Measurements from ENCODE around the gene FBN1.

Gene FBN1

DNA sequence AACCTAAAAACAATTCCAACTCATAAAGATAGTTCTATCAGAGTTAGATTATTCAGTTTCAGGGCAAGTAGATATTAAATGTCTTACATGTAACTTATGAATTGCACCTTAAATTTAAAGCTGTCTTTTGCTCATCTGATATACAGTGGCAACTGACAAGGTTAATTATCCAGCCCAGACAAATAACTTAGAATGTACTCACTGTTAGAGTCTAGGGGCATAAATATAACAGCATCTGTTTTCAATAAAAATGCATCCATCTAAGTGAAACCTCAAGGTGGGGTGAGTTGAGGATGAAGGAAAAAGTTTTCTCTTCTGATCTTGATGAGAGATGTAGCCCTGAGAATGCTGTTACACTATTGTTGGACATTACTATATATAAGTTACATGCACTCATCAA is 112.6 kb downstream of the FBN1 start:
- no peak for DNase-seq (ENCODE audit: low spot score)
- CTCF ChIA-PET, result no interaction called here
- no peak overlapping the region for H3K27ac ChIP-seq

DNA sequence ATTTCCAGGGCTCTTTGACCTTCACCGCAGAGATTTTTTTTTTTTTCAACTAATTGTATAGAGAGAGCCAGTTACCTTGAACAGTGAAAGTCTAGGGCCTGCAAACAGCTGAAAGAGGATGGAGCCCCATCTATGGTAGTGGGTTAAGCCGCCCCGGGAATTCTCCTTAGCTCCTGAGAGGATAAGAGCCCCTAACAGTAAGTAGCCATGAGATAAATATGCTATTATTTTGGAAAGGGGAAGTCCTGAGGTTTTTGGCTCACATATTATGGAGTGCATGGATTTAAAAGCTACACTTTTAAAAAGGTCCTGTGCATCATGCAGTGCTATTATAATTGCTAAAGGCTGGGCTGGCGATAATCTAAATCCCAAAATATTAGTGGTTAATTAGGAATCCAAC is 115.0 kb downstream of the FBN1 start:
- ChIA-PET CTCF (interaction anchor here (0.7 kb wide), 1 partner anchor 284 kb away, joined by 5 read pairs; no protein-coding TSS in a partner anchor), POLR2A (ENCODE audit: low non-redundant PET) (no interaction called here)
- no peak overlapping the region for H3K27ac ChIP-seq
- no peak for DNase-seq (ENCODE audit: low spot score)
- TF ChIP-seq, protein P1, sequence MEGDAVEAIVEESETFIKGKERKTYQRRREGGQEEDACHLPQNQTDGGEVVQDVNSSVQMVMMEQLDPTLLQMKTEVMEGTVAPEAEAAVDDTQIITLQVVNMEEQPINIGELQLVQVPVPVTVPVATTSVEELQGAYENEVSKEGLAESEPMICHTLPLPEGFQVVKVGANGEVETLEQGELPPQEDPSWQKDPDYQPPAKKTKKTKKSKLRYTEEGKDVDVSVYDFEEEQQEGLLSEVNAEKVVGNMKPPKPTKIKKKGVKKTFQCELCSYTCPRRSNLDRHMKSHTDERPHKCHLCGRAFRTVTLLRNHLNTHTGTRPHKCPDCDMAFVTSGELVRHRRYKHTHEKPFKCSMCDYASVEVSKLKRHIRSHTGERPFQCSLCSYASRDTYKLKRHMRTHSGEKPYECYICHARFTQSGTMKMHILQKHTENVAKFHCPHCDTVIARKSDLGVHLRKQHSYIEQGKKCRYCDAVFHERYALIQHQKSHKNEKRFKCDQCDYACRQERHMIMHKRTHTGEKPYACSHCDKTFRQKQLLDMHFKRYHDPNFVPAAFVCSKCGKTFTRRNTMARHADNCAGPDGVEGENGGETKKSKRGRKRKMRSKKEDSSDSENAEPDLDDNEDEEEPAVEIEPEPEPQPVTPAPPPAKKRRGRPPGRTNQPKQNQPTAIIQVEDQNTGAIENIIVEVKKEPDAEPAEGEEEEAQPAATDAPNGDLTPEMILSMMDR (conservative IDR thresholded peaks at IDR 0.05; ENCODE audit: low read depth), result no peak

More for the DNA sequence above, 112.6 kb downstream of the FBN1 start:
- POLR2A ChIA-PET (ENCODE audit: low non-redundant PET), result no interaction called here
- TF ChIP-seq, protein P1 (conservative IDR thresholded peaks at IDR 0.05; ENCODE audit: low read depth), result no peak

DNA sequence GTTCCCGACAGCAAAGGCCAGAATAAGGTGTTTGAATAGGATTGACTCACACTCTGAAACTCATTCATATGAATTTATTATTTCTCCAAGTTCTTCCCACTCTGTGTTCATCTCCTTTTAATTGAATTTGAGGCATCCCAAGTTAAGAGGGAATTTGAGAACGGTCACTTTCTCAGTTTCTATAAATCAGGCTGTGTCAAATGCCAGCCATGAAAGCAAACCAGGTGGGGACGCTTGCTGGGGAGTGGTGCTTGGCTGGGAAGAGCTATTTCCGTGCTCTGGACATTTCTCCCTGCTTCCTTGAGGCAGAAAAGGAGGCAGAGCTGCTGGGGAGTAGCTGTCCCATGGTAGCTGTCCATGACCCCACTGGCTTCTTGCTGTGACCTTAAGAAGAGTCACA is 116.6 kb downstream of the FBN1 start:
- ChIA-PET POLR2A (ENCODE audit: low non-redundant PET) (no interaction called here), CTCF (interaction anchor here (0.6 kb wide), 1 partner anchor 36 kb away, joined by 4 read pairs; no protein-coding TSS in a partner anchor)
- no peak for DNase-seq (ENCODE audit: low spot score)
- no peak overlapping the region for H3K27ac ChIP-seq
- TF ChIP-seq, protein P1 (conservative IDR thresholded peaks at IDR 0.05; ENCODE audit: low read depth), result no peak

DNA sequence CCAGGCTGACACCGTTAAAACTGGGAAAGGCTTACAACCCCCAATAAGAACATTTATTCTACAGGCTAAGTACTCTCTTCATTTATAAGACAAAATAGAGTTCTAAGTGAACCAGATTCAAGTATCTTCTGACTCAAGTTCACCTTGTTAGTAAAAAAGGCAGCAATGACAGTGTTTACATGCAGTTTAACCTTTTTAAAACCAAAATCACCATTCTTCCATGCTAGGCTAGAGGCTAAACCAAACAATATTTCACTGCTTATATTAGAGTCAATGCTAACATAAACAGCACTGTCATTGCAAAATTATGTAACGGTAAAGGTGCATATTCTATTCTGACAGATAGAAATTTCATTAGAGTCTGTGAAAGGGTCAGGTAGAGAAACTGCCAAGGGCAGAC is 118.0 kb downstream of the FBN1 start:
- TF ChIP-seq, protein P1 (conservative IDR thresholded peaks at IDR 0.05; ENCODE audit: low read depth), result no peak
- ChIA-PET POLR2A (ENCODE audit: low non-redundant PET) (no interaction called here), CTCF (interaction anchor here (0.7 kb wide), 1 partner anchor 43 kb away, joined by 3 read pairs; no protein-coding TSS in a partner anchor)
- no peak for DNase-seq (ENCODE audit: low spot score)
- H3K27ac ChIP-seq, result no peak overlapping the region

DNA sequence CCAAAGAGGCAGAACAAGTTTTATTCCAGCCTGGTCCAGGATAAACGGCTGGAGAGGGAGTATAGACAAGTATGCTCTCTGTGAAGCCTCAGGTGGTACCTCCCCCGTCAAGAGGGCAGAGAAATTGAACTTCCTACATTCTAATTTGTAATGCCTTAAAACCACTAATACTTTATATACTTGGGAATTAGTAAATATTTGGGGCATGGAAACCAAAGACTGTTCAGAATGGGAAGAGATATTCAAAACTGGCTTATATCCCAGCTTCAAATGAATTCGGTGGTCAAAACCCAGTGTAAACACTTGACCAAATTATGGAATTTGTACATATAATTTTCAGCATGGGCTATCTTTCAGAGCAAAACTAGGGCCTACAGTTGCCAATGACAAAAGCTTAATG is 122.6 kb downstream of the FBN1 start:
- H3K27ac ChIP-seq, result no peak overlapping the region
- no peak for DNase-seq (ENCODE audit: low spot score)
- CTCF ChIA-PET, result no interaction called here
- POLR2A ChIA-PET (ENCODE audit: low non-redundant PET), result no interaction called here
- TF ChIP-seq, protein P1 (conservative IDR thresholded peaks at IDR 0.05; ENCODE audit: low read depth), result no peak

DNA sequence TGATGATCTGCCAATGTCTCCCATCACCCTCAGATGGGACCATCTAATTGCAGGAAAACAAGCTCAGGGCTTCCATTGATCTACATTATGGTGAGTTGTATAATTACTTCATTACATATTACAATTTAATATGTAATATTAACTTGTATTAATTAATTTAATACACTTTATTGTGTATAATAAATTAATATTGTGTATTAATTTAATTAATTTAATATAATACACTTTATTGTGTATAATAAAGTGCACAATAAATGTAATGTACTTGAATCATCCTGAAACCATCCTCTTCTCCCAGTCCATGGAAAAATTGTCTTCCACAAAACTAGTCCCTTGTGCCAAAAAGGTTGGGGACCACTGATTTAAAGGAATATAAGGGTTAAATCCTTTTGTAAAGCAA is 123.4 kb downstream of the FBN1 start:
- ChIA-PET CTCF (interaction anchor here (0.6 kb wide), 1 partner anchor 14 kb away, joined by 3 read pairs; no protein-coding TSS in a partner anchor), POLR2A (ENCODE audit: low non-redundant PET) (no interaction called here)
- no peak overlapping the region for H3K27ac ChIP-seq
- TF ChIP-seq, protein P1 (conservative IDR thresholded peaks at IDR 0.05; ENCODE audit: low read depth), result no peak
- no peak for DNase-seq (ENCODE audit: low spot score)
